DMS153 (cell line): ENCODE data around the gene RNF212B.
A peak's percentile ranks its signal among the peaks of the same experiment; 100 is the strongest.
"Not testable (repeated sequence)": the region's sequence is repeated elsewhere in the genome, so short reads cannot be mapped to it uniquely, and the experiment has no call there.

ENCODE experiments used
- DNase-seq: peaks from one replicate; lab custom pipeline; 2025; lab: John Stamatoyannopoulos, UW

RNF212B gene

DNA sequence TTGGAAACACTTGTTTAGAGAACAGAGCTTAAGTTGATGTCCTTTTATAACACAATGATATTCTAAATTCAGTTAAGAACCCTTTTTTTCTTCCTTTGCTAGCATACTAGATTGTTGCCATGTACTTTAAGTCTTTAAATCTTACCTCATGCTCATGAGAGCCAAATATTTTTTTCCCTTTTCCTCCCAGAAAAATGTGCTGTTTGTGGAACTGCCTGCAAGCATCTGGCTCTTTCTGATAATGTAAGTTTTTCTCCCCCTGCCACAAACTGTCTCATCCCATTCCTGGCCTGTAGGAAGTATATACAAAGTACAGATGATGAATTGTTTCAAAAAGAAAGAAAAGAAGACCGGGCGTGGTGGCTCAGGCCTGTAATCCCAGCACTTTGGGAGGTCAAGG is 5.3 kb downstream of the RNF212B start:
- no peak for DNase-seq

DNA sequence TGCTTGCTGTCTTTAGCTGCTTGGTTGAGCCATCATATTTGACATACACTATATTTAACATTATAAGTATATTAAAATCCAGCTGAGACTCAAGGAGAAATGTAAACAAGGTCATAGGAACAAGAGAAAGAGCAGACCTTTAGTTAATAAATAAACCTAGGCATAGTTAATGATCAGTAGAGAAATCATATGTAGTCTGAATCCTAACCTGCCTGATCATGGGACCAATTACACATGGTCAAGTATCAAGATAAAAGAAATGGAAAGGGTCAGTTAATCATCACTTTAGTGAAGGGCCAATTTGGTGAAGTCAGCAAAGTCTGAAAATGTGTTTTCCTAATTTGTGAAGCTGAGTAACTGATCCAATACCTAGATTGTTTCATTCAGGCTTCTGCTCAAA is 7.5 kb downstream of the RNF212B start:
- DNase-seq = no peak

DNA sequence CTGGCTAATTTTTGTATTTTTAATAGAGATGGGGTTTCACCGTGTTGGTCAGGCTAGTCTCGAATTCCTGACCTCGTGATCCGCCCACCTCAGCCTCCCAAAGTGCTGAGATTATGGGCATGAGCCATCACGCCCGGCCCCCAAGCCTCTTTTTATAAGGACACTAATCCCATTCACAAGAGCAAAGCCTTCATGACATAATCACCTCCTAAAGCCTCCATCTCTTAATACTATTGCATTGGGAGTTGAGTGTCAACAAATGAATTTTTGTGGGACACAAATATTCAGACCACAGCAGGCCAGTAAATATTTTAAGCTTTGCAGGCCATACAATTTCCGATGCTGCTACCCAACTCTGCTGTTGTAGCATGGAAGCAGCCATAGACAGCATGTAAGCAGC is 10.9 kb downstream of the RNF212B start:
- DNase-seq = no peak

DNA sequence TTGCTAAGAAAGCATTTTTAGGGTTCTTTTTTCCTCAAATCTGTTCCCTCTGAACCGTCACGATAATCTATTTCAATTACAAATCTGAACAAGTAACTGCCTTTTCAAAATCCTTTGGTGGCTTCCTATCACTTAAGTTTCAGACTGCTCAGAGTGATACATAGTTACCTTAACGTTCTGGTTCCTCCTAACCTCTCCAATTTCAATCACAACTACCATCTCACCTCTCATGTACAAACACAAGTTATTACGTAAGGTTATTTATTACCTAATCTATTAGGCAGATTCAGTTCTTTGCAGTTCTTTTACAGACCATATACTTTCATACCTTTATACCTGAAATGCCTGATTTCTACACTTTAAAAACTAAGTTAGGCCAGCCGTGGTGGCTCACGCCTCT is 12.1 kb downstream of the RNF212B start:
- DNase-seq = no peak

DNA sequence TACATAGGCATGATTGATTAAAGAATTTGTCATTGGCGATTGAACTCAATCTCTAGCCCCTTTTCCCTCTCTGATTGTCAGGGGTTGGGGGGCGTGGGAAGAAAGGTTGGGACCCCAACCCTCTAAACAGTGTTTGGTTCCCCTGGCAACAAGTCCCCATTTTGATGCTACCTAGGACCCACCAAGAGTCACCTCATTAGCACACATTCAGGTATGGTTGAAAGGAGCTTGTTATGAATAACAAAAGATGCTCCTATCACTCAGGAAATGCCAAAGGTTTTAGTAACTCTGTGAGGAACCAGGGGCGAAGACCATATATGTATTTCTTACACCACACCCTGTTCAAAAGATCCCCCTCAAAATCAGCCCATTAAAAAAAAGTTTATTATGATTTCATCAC is 14.3 kb downstream of the RNF212B start:
- DNase-seq = no peak

DNA sequence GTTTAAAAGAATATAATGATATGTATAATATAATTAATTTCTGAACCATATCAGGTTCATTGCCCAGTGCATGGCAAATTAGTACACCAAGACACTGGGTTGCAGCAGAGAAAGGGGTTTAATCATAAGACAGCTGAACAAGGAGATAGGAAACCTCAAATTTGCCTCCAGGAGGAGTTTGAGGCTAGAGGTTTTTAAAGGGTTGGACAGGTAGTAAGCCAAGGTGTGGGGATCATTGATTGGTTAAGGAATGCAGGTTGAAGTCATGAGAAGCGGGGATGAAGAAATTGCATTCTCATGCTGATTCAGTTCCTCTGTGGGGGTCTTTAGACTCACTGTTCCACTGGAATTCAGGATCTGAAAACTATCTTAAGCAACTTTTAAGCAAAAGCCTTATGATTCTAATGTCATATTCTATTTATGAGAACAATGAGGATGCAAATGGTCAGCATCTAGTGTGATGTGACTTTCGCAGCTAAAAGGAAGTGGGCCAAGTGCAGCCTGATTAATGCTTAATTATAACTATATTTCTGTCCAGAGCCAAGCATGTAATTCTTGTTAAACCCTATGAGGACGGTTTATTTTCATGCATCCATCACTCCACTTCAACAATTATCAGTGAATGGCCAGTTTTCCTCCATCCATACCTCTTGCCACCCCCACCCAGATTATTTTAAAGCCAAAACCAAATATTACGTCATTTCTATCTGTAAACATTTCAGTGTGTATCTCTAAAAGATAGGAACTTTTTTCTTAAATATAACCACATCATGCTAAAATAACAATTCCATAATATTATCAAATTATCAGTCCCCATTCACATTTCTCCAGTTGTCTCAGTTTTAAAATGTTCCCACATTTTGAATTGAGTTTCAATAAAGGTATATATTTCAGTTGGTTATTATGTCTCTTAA is 14.9 kb downstream of the RNF212B start:
- no peak for DNase-seq

DNA sequence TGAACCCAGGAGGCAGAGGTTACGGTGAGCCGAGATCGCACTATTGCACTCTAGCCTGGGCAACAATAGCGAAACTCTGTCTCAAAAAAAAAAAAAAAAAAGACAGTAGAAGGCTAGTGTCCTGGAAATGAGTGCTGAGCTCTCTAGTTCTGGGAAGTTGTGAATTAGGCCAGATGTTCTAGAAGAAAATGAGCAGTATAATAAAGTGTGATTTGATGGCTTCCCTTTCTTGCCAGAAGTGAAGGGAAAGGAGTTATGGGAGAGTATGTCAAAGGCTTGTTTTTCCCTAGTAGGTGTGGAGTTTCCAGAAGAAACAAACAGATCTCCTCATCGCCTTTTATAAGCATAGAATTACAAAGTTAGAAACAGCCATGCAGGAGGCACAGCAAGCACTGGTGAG is 20.5 kb downstream of the RNF212B start:
- no peak for DNase-seq

DNA sequence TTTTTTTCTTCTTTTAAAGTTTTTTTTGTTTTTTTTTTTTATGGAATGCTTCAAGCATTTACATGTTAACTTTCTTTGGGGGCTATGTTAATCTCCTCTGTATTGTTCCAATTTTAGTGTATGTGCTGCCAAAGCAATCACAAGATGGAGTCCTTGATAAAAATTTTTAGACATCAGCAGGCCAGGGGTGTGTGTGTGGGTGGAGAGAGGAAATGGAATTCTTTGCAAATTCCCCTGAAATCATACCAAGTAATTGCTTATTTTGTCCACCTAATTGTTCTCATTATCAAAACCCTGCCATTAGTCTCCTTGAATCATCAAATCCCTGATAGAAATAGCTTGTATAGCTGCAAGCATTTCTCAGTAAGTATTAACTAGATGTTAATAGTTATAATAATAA is 21.7 kb downstream of the RNF212B start:
- no peak for DNase-seq

DNA sequence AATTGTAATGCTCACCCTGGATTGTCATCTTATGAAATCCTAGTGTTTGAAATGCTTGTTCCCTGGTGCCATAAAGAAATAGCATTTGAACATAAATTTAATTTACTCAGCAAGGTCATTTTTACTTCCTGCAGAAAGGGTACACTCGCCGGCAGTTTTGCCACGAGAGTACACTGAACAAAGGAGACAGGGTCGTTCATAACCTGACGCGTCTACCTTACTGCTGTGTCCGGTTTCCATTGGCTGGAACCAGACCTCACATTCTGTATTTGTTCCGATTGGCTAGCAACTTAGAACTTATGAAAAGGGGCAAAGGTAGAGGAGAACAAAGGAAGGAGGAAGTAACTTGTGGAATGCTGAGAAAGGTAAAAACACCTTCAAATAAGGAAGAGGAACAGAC is 23.1 kb downstream of the RNF212B start:
- DNase-seq = not testable (repeated sequence)

DNA sequence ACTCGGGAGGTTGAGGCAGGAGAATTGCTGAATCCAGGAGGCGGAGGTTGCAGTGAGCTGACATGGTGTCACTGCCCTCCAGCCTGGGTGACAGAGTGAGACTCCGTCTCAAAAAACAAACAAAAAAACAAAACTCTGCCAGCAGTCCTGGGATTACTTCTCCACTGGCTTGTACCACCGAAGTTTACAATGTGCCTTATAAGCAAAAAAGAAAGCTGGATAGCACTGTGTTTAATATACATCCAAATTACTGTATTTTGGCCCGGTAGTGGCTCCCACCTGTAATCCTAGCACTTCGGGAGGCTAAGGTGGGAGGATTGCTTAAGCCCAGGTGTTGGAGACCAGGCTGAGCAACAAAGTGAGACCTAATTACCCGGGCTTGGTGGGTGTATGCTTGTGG is 31.5 kb downstream of the RNF212B start:
- DNase-seq = no peak

DNA sequence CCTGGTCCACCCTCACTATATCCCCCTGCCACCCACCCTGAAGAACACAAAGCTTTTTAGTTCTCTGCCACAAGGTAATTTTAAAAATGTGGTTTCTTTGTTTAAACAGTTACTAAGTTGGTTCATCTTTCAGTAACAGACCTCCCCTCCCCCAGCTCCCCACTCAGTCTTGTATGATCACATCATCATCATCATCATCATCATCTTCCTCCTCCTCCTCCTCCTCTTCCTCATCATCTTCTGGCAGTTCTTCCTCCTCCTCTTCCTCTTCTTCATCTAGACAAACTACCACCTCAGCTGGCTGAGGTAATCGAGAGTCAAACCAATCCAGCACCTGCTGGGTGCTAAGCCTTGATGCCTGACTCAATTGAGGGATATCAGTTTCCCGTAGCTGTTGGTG is 37.7 kb downstream of the RNF212B start:
- no peak for DNase-seq

DNA sequence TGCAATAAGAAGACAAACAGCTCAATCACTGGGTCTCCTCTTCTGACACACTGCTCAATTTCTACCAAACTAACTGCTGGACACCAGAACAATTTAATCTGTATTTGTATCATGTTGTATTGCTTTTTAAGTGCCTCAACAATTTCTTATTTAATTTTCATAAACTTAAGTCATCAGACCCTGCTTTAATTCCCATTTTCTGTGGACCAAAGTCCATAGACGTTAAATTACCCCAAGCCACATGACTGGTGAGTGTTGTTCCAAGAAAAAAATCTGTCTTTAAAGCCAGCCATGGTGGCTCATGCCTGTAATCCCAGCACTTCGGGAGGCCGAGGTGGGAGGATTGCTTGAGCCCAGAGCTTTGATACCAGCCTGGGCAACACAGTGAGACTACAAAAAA is 39.5 kb downstream of the RNF212B start:
- no peak for DNase-seq

DNA sequence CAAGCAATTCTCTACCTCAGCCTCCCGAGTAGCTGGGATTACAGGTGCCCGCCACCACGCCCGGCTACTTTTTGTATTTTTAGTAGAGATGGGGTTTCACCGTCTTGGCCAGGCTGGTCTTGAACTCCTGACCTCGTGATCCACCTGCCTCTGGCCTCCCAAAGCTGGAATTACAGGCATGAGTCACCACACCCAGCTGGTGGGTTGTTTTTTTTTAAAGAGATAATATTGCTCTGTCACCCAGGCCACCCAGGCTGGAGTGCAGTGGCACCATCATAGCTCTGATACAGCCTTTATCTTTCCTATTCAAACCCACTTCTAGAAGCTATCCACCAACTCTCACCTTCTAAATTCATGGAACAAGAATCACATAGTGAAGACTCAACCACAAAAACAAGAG is 40.2 kb downstream of the RNF212B start:
- DNase-seq = not testable (repeated sequence)

DNA sequence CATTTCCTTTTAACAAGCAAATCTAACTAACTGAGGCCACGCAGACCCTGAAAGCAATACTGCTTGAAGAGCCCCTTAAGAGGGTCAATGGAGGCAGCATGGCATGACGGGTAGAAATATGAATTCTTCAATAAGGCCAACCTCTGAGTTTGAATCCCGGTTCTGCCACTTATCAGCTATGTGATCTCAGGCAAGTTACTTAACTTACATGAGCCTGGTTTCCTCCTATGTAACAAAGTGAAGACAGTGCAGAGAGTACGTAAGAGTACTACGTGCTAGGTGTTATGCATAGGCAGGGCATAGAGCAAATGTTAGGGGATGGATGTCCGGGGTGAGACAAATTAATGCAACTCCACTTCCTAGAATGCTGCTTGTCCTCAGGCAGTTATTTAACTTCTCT is 43.5 kb downstream of the RNF212B start:
- DNase-seq = no peak

DNA sequence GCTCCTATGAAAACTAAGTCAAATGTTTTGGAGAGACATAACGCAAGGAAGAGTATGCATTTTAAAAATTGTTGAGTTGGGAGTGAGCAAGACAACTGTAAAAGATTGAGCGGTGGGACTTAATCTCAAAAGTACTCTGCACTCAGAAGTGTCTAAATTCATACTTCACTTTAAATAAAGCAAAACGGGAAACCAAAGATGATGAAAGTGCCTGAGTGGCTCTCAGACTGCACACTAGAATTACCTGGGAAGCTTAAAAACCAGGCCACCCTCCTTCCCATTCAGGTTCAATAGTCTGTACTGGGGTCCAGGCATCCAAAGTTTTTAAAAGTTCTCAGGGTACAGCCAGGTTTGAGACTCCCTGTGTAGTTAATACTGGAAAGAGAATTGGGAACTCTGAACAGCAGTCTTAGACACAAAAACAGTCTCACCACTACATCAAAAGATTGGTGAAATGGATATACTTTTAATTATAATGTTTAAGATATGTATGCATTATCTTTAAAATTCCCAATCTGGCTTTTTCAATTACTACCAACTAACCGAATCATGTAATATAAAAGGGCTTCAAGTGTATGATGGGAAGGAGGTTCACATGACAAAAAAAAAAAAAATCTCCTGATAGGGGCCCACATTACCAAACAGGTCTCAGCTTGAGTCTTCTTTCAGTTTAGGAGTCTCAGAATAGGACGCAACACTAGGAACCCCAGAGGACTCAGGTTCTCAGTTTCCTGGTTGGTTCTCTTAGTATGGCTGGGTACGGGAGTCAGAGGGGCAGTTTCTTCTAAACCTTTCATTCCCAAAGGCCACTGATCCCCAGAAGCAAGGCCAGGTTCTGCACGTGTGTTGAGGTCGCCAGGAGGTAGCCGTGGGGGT is 47.2 kb downstream of the RNF212B start:
- no peak for DNase-seq

DNA sequence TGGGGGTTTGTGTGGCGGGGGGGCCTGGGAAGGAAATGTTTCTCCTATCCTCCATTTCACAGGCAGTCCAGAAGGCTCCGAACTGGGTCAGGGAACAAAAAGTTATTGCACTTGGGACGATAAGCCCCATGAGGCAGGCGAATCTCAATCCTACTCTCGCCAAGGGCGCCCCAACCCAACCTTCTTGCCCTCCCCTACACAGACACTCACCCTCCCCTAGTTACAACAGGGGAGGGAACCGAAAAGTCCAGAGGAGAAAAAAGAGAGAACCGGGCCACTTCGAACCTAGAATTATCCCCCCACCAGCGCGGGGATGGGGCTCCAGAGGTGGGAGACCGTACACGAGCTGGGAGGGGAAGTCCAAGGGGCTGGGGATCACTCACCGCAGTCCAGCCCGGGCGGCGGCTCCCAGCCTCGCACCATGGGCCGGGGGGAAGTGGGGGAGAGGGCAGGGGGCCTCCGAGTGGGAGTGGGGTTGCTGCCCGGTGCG is 47.8 kb downstream of the RNF212B start:
- DNase-seq = no peak

DNA sequence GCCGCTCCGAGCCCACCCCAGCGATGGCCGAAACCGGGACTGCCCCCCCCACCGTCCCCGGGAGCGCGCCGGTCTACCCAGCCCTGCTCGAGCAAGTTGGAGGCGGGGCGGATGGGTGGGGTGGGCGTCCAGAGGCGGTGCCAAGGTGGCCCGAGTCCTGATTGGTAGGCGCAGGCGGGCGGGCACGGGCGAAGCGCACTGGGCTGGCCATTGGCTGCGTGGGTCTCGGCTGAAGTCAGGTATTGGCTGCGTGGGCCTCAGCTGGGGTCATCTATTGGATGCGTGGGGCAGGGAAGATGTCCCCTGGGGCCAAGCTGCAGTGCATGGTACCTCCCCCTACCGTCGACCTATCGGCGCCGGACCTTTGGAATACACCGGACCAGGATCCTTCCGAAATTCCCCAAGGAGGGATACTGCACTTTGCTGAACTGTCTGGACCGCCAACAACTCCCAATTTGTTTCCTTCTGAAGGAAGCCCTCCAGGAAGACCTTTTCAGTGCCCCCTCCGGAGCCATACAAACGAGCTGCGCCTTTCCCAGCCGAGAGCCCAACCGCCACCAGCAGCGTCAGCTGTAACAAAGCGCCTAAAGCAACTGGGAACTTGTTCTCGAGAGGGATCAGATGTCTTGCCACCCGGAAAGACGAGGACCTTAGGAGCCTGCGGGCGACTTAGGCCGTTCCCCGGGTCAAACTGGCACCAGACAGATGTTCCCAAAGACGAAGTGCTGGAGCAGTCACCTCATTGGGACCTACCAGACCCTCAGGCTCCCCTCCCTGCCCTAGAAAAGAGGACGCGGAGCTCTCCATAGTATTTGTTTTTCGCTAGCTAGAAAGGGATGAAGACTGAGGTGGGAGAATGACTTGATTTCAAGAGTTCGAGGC is 48.5 kb downstream of the RNF212B start, which contains the start of gene HOMEZ:
Gene HOMEZ (minus strand): TSS at position 113 of the 882 bp plus-strand sequence. CDS start 180 bp downstream, outside the sequence.
- peak; percentile 97 for DNase-seq

DNA sequence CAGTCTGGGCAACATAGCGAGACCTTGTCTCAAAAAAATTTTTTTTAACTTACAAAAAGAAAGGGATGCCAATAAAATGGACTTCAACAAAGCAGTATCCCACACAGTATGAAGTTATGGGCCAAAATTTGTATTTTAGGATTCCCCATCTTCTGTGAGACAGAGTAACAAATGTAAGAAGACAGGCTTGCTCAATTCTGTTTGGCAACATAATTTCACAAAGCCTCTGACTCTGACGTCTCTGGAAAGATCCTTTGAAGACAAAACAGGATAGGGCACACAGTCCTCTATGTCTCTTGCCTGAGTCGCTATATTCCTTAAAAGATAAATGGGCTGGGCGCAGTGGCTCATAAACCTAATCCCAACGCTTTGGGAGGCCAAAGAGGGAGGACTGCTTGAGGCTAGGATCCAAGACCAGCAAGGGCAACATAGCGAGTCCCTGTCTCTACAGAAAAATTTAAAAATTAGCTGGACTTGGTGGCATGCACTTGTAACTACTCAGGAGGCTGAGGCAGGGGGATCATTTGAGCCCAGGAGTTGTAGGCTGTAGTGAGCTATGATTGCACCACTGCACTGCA is 49.3 kb downstream of the RNF212B start:
- no peak for DNase-seq

DNA sequence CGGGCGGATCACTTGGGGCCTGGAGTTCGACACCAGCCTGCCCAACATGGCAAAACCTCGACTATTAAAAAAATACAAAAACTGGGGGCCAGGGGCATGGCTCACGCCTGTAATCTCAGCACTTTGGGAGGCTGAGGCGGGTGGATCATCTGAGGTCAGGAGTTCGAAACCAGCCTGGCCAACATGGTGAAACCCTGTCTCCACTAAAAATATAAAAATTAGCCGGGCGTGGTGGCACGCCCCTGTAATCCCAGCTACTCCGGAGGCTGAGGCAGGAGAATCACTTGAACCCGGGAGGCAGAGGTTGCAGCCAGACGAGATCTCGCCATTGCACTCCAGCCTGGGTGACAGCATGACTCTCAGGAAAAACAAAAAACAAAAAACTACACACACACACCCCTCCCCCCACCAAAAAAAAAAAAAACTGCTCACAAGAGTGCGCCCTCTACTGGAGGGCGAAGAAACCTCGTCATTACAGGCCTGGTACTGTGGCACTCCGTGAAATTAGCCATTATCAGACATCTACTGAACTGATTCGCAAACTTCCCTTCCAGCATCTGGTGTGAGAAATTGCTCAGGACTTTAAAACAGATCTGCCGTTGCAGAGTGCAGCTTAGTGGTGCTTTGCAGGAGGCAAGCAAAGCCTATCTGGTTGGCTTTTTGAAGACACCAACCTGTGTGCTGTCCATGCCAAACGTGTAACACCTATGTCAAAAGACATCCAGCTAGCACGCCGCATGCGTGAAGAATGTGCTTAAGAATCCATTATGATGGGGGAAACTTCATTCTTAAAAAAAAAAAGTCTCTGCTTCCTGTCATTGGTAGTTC is 57.2 kb downstream of the RNF212B start:
- peak; percentile 23 for DNase-seq

DNA sequence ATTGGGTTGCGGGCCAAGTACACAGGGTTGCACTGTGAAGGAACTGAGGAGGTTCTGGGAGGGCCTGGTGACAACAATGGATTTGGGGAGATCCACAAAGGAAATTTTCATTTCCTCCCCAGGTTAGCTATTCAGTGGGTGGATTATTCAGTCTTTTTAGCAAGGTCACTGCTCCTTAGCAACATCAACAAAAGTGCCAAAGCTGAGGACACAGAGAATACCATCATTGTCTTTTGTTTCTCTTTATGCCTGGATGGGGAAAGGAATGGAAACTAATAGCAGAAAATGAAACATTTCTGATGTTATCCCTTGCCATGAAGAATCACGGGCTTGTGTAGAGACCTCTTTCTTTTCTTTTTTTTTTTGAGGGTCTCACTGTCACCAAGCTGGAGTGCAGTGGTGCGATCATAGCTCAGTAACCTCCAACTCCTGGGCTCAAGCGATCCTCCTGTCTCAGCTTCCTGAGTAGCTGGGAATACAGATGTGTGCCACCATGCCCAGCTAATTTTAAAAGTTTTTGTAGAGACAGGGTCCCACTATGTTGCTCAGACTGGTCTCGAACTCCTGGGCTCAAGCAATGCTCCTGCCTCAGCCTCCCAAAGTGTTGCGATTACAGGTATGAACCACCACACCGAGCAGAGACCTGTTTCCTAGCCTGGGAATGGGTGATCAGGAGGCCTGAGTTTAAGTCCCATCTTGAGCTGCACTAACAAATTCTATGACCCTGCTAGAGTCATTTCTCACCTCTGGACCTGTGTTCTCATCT is 58.5 kb downstream of the RNF212B start:
- no peak for DNase-seq
